Natural killer cell treated with Interleukin-12 subunit alpha and Interleukin-12 subunit beta and Interleukin-15 and Interleukin-18, amount 100 ng/mL, for 72 hours (primary cell): Measurements from ENCODE around the gene ATP1A4. TPM values are rescaled to one million over a fixed set of nuclear protein-coding genes. Genes with fewer than 3 reads are reported as not detected.

Source experiments
- ATAC-seq, 2 donors: fragments of 150-1000 bp; cut with Tn5 transposase in 1 of 2; sonication (Bioruptor Pico), chemical (Tn5 transposase) in 1 of 2; 2 replicates each; pipeline ENCODE4 v1.10.0; 2021
- DNase-seq: peaks from one replicate; pipeline ENCODE4 v3.0.0; 2022; ENCODE audit warnings: low spot score
- H3K27ac Mint-ChIP-seq, 2 donors: 1 replicate in 1 of 2; 2 replicates in 1 of 2; pipeline ENCODE4 v1.8.0; 2022; ENCODE audit warnings: mixed read lengths in 2 of 2, mild to moderate bottlenecking in 1 of 2, moderate library complexity in 1 of 2
- H3K27me3 Mint-ChIP-seq, 2 donors: 1 replicate in 1 of 2; 2 replicates in 1 of 2; pipeline ENCODE4 v1.8.0; 2022; ENCODE audit warnings: mixed read lengths in 2 of 2
- H3K36me3 Mint-ChIP-seq: one replicate; pipeline ENCODE4 v1.8.0; 2022; ENCODE audit warnings: mixed read lengths
- H3K4me1 Mint-ChIP-seq, 2 donors: 1 replicate in 1 of 2; 2 replicates in 1 of 2; pipeline ENCODE4 v1.8.0; 2022; ENCODE audit warnings: low read depth in 2 of 2, mixed read lengths in 2 of 2, mild to moderate bottlenecking in 1 of 2
- H3K4me3 Mint-ChIP-seq: one replicate; pipeline ENCODE4 v1.8.0; 2022; ENCODE audit warnings: mixed read lengths
- H3K9me3 Mint-ChIP-seq: 2 replicates; pipeline ENCODE4 v1.8.0; 2022; ENCODE audit warnings: mixed read lengths
- total RNA-seq, 2 donors: library from RNA; stranded (reverse); gene quantifications; one replicate each; pipeline ENCODE4 v1.2.3, GENCODE V29; 2022

Gene ATP1A4
- total RNA-seq, 2 donors from 2014 or later: not detected

- H3K4me1 Mint-ChIP-seq: no peaks in the 10 kb centered on the region
- no peak for ATAC-seq
- H3K4me3 Mint-ChIP-seq: no peak overlapping the region
- no peak overlapping the region for H3K27ac Mint-ChIP-seq
- no peak for DNase-seq
- H3K27me3 Mint-ChIP-seq: peaks cover 20 to 28% of the 10 kb centered on the region in 2 donors
- no peaks in the 10 kb centered on the region for H3K9me3 Mint-ChIP-seq
- no peaks in the 10 kb centered on the region for H3K36me3 Mint-ChIP-seq
These were observed 22.8 kb upstream of the ATP1A4 start for GRCh38 chr1:160128636-160129035.

GRCh38 chr1:160129046-160129445 lies 22.4 kb upstream of the ATP1A4 start:
- H3K27me3 Mint-ChIP-seq: peaks cover 21 to 32% of the 10 kb centered on the region in 2 donors
- no peaks in the 10 kb centered on the region for H3K4me1 Mint-ChIP-seq

GRCh38 chr1:160129558-160129957 lies 21.8 kb upstream of the ATP1A4 start:
- Mint-ChIP-seq H3K9me3 (no peaks in the 10 kb centered on the region), H3K27ac (no peak overlapping the region)
- ATAC-seq: no peak

More at GRCh38 chr1:160129046-160129445, 22.4 kb upstream of the ATP1A4 start:
- no peak overlapping the region for H3K27ac Mint-ChIP-seq
- DNase-seq: no peak
- H3K9me3 Mint-ChIP-seq: no peaks in the 10 kb centered on the region
- ATAC-seq: no peak
- no peak overlapping the region for H3K4me3 Mint-ChIP-seq
- no peaks in the 10 kb centered on the region for H3K36me3 Mint-ChIP-seq

GRCh38 chr1:160129966-160130365 lies 21.4 kb upstream of the ATP1A4 start:
- Mint-ChIP-seq H3K27me3 (peaks cover 23 to 37% of the 10 kb centered on the region in 2 donors), H3K27ac (no peak overlapping the region), H3K36me3 (no peaks in the 10 kb centered on the region), H3K9me3 (no peaks in the 10 kb centered on the region), H3K4me3 (no peak overlapping the region), H3K4me1 (no peaks in the 10 kb centered on the region)
- no peak for ATAC-seq
- DNase-seq: no peak

More at GRCh38 chr1:160129558-160129957, 21.8 kb upstream of the ATP1A4 start:
- no peak overlapping the region for H3K4me3 Mint-ChIP-seq
- H3K4me1 Mint-ChIP-seq: no peaks in the 10 kb centered on the region
- H3K36me3 Mint-ChIP-seq: no peaks in the 10 kb centered on the region
- peaks cover 20 to 37% of the 10 kb centered on the region in 2 donors for H3K27me3 Mint-ChIP-seq
- DNase-seq: no peak

- DNase-seq: no peak
- H3K27me3 Mint-ChIP-seq: peaks cover 25 to 37% of the 10 kb centered on the region in 2 donors
- no peak overlapping the region for H3K27ac Mint-ChIP-seq
- no peak overlapping the region for H3K4me3 Mint-ChIP-seq
- no peaks in the 10 kb centered on the region for H3K36me3 Mint-ChIP-seq
- no peaks in the 10 kb centered on the region for H3K9me3 Mint-ChIP-seq
- no peak for ATAC-seq
- H3K4me1 Mint-ChIP-seq: no peaks in the 10 kb centered on the region
These were observed 20.9 kb upstream of the ATP1A4 start for GRCh38 chr1:160130486-160130885.

- no peaks in the 10 kb centered on the region for H3K36me3 Mint-ChIP-seq
- no peak overlapping the region for H3K4me3 Mint-ChIP-seq
- H3K4me1 Mint-ChIP-seq: no peaks in the 10 kb centered on the region
- H3K27me3 Mint-ChIP-seq: peaks cover 25 to 37% of the 10 kb centered on the region in 2 donors
- H3K9me3 Mint-ChIP-seq: no peaks in the 10 kb centered on the region
- no peak overlapping the region for H3K27ac Mint-ChIP-seq
- DNase-seq: no peak
- ATAC-seq: no peak
These were observed 20.5 kb upstream of the ATP1A4 start for GRCh38 chr1:160130939-160131338.

GRCh38 chr1:160131803-160132565 lies 19.4 kb upstream of the ATP1A4 start:
- Mint-ChIP-seq H3K9me3 (no peaks in the 10 kb centered on the region), H3K27ac (no peak overlapping the region), H3K4me1 (no peaks in the 10 kb centered on the region), H3K36me3 (no peaks in the 10 kb centered on the region), H3K4me3 (no peak overlapping the region), H3K27me3 (peaks cover 25 to 37% of the 10 kb centered on the region in 2 donors)
- no peak for DNase-seq
- ATAC-seq: no peak

- ATAC-seq (peak in 1 of 2 donors; percentile 8), DNase-seq (no peak)
- no peak overlapping the region for H3K27ac Mint-ChIP-seq
- H3K9me3 Mint-ChIP-seq: no peaks in the 10 kb centered on the region
- H3K4me3 Mint-ChIP-seq: no peak overlapping the region
- peaks cover 22 to 29% of the 10 kb centered on the region in 2 donors for H3K27me3 Mint-ChIP-seq
- no peaks in the 10 kb centered on the region for H3K4me1 Mint-ChIP-seq
- H3K36me3 Mint-ChIP-seq: no peaks in the 10 kb centered on the region
These were observed 17.2 kb upstream of the ATP1A4 start for GRCh38 chr1:160133990-160134770.

- Mint-ChIP-seq H3K36me3 (no peaks in the 10 kb centered on the region), H3K4me1 (no peaks in the 10 kb centered on the region), H3K9me3 (no peaks in the 10 kb centered on the region), H3K4me3 (no peak overlapping the region), H3K27ac (no peak overlapping the region), H3K27me3 (peaks cover 23 to 29% of the 10 kb centered on the region in 2 donors)
- no peak for ATAC-seq
- no peak for DNase-seq
These were observed 16.4 kb upstream of the ATP1A4 start for GRCh38 chr1:160134791-160135572.

GRCh38 chr1:160136121-160136925 lies 15.1 kb upstream of the ATP1A4 start:
- no peaks in the 10 kb centered on the region for H3K9me3 Mint-ChIP-seq
- no peak overlapping the region for H3K27ac Mint-ChIP-seq
- ATAC-seq: no peak
- H3K4me3 Mint-ChIP-seq: no peak overlapping the region
- no peaks in the 10 kb centered on the region for H3K36me3 Mint-ChIP-seq
- H3K27me3 Mint-ChIP-seq: peaks cover 28 to 35% of the 10 kb centered on the region in 2 donors
- no peak for DNase-seq
- H3K4me1 Mint-ChIP-seq: no peaks in the 10 kb centered on the region

- H3K4me1 Mint-ChIP-seq: no peaks in the 10 kb centered on the region
- H3K4me3 Mint-ChIP-seq: no peak overlapping the region
- no peak for ATAC-seq
- H3K27ac Mint-ChIP-seq: no peak overlapping the region
- DNase-seq: no peak
- peaks cover 27 to 37% of the 10 kb centered on the region in 2 donors for H3K27me3 Mint-ChIP-seq
- no peaks in the 10 kb centered on the region for H3K36me3 Mint-ChIP-seq
- no peaks in the 10 kb centered on the region for H3K9me3 Mint-ChIP-seq
These were observed 14.5 kb upstream of the ATP1A4 start for GRCh38 chr1:160136926-160137200.

GRCh38 chr1:160137216-160137862 lies 14.1 kb upstream of the ATP1A4 start:
- no peaks in the 10 kb centered on the region for H3K36me3 Mint-ChIP-seq
- H3K9me3 Mint-ChIP-seq: no peaks in the 10 kb centered on the region
- no peak for DNase-seq
- no peak overlapping the region for H3K4me3 Mint-ChIP-seq
- ATAC-seq: no peak
- no peaks in the 10 kb centered on the region for H3K4me1 Mint-ChIP-seq
- peaks cover 24 to 36% of the 10 kb centered on the region in 2 donors for H3K27me3 Mint-ChIP-seq
- H3K27ac Mint-ChIP-seq: no peak overlapping the region

GRCh38 chr1:160139840-160140239 lies 11.6 kb upstream of the ATP1A4 start:
- Mint-ChIP-seq H3K27me3 (peaks cover 19 to 35% of the 10 kb centered on the region in 2 donors), H3K27ac (no peak overlapping the region), H3K4me3 (no peak overlapping the region), H3K9me3 (no peaks in the 10 kb centered on the region), H3K4me1 (no peaks in the 10 kb centered on the region), H3K36me3 (no peaks in the 10 kb centered on the region)
- DNase-seq (no peak), ATAC-seq (no peak)
